Cardiac muscle cell (in vitro differentiated cells and primary cell): Measurements from ENCODE around the gene NOXA1. TPM values are rescaled to one million over a fixed set of nuclear protein-coding genes. Genes with fewer than 3 reads are reported as not detected.

Experiments
- DNase-seq, 2 donors: peaks; one replicate each; pipeline versions ENCODE4 v3.0.0 to v3.0.0-alpha.2; 2010 to 2017; ENCODE audit warnings: low read depth in 1 of 2, low spot score in 1 of 2
- H3K27ac ChIP-seq: fragments of 200-600 bp; sonication (generic); 2 replicates; pipeline ENCODE4 v1.5.1; 2016
- H3K27me3 ChIP-seq: fragments of 200-600 bp; sonication (generic); 2 replicates; pipeline ENCODE4 v1.6.0; 2016; ENCODE audit warnings: control low read depth
- H3K36me3 ChIP-seq: fragments of 200-600 bp; sonication (generic); 2 replicates; pipeline ENCODE4 v1.5.1; 2016; ENCODE audit warnings: control low read depth
- H3K4me1 ChIP-seq: fragments of 200-600 bp; sonication (generic); 2 replicates; pipeline ENCODE4 v1.8.1; 2017; ENCODE audit warnings: low read depth, mild to moderate bottlenecking, mixed run types
- H3K4me3 ChIP-seq: fragments of 200-600 bp; sonication (generic); 2 replicates; pipeline ENCODE4 v1.5.1; 2016; ENCODE audit warnings: mild to moderate bottlenecking
- H3K9me3 ChIP-seq: fragments of 200-600 bp; sonication (generic); 2 replicates; pipeline ENCODE4 v1.5.1; 2017; ENCODE audit warnings: low read depth, mild to moderate bottlenecking, control low read depth
- polyA plus RNA-seq: library from polyadenylated mRNA; unstranded; fragments of >200 nt; fragmentation: Nextera tagmentation; extraction: Ambion mirVana; gene quantifications from 2 replicates; pipeline ENCODE4 v1.2.1, GENCODE V29; 2016
- total RNA-seq: library from RNA; depleted of rRNA; stranded (reverse); fragments of >200 nt; gene quantifications from 2 replicates; pipeline ENCODE4 v1.2.3, GENCODE V29; 2016
- TF ChIP-seq, protein P1 (sequence below): IDR thresholded peaks from 2 replicates; pipeline ENCODE4 v1.5.1; 2012; ENCODE audit warnings: low read depth, mild to moderate bottlenecking, low read length

Gene NOXA1
- total and polyA plus RNA-seq, 2 experiments from 2014 or later = 8.1 to 12.0 TPM

GRCh38 chr9:137379761-137380161 is 43.4 kb upstream of the NOXA1 start:
- Histone ChIP-seq H3K27me3 (no peaks in the 10 kb centered on the region), H3K4me3 (no peak overlapping the region), H3K4me1 (no peaks in the 10 kb centered on the region), H3K9me3 (no peaks in the 10 kb centered on the region), H3K27ac (no peak overlapping the region), H3K36me3 (no peaks in the 10 kb centered on the region)
- TF ChIP-seq, protein P1, sequence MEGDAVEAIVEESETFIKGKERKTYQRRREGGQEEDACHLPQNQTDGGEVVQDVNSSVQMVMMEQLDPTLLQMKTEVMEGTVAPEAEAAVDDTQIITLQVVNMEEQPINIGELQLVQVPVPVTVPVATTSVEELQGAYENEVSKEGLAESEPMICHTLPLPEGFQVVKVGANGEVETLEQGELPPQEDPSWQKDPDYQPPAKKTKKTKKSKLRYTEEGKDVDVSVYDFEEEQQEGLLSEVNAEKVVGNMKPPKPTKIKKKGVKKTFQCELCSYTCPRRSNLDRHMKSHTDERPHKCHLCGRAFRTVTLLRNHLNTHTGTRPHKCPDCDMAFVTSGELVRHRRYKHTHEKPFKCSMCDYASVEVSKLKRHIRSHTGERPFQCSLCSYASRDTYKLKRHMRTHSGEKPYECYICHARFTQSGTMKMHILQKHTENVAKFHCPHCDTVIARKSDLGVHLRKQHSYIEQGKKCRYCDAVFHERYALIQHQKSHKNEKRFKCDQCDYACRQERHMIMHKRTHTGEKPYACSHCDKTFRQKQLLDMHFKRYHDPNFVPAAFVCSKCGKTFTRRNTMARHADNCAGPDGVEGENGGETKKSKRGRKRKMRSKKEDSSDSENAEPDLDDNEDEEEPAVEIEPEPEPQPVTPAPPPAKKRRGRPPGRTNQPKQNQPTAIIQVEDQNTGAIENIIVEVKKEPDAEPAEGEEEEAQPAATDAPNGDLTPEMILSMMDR = no peak
- no peak for DNase-seq

- Histone ChIP-seq H3K4me3 (no peak overlapping the region), H3K27me3 (no peaks in the 10 kb centered on the region), H3K4me1 (no peaks in the 10 kb centered on the region), H3K9me3 (no peaks in the 10 kb centered on the region), H3K36me3 (no peaks in the 10 kb centered on the region), H3K27ac (no peak overlapping the region)
- TF ChIP-seq, protein P1 = no peak
- no peak for DNase-seq
These were observed 43.0 kb upstream of the NOXA1 start for GRCh38 chr9:137380171-137380570.

- no peak overlapping the region for H3K27ac ChIP-seq
- no peaks in the 10 kb centered on the region for H3K9me3 ChIP-seq
- no peaks in the 10 kb centered on the region for H3K27me3 ChIP-seq
- H3K4me3 ChIP-seq = no peak overlapping the region
- DNase-seq = no peak
- TF ChIP-seq, protein P1 = no peak
- no peaks in the 10 kb centered on the region for H3K4me1 ChIP-seq
- no peaks in the 10 kb centered on the region for H3K36me3 ChIP-seq
These were observed 42.6 kb upstream of the NOXA1 start for GRCh38 chr9:137380606-137381005.

- Histone ChIP-seq H3K9me3 (no peaks in the 10 kb centered on the region), H3K4me1 (no peaks in the 10 kb centered on the region), H3K36me3 (no peaks in the 10 kb centered on the region), H3K4me3 (no peak overlapping the region), H3K27ac (no peak overlapping the region), H3K27me3 (no peaks in the 10 kb centered on the region)
- TF ChIP-seq, protein P1 = no peak
- DNase-seq = no peak
These were observed 41.4 kb upstream of the NOXA1 start for GRCh38 chr9:137381501-137382443.

DNA sequence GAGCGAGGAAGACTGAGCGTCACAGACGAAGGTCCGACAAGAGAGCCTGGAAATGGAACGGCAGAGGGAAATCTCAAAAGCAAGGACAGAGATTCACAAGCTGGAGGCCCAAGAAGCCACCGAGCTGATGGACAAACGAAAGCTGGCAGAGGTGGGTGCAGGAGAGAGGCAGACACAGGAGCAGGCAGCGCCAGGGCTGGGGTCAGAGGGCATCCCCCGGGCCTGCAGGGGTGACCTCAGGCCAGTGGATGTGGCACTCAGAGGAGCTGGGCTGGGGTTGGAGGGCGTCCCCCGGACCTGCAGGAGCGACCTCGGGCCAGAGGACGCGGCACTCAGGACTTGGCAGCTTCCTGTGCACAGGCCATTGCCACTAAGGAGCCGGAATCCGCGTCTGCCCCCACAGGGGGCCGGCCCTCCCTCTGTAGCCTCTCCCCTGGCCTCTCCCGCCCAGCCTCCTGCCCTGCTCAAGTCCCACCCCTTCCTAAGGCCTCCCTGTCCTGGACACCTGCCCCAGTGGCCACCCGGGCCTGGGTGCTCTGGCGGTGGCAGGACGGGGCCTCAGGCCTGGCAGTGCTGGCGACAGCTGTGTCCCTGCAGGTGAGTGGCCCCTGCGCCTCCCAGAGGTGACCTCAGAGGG is 40.6 kb upstream of the NOXA1 start:
- Histone ChIP-seq H3K36me3 (no peaks in the 10 kb centered on the region), H3K27me3 (no peaks in the 10 kb centered on the region), H3K9me3 (no peaks in the 10 kb centered on the region), H3K4me1 (no peaks in the 10 kb centered on the region), H3K27ac (no peak overlapping the region), H3K4me3 (no peak overlapping the region)
- no peak for DNase-seq
- TF ChIP-seq, protein P1 = no peak
